Fibroblast of lung (primary cell): Measurements from ENCODE around the gene KLHL29. TPM values are rescaled to one million over a fixed set of nuclear protein-coding genes. Genes with fewer than 3 reads are reported as not detected.

Experiments
- DNase-seq, 2 donors: peaks; one replicate each; pipeline versions ENCODE4 v3.0.0 to v3.0.0-alpha.2; 2010; ENCODE audit warnings: low read depth in 2 of 2
- H2AFZ ChIP-seq: 2 replicates; pipeline ENCODE4 v1.5.1; 2012; ENCODE audit warnings: low read length, control low read depth, inconsistent platforms
- H3K27ac ChIP-seq: 2 replicates; pipeline ENCODE4 v1.5.1; 2011; ENCODE audit warnings: low read length, control low read depth; ENCODE audit not compliant: insufficient read depth
- H3K27me3 ChIP-seq: 2 replicates; pipeline ENCODE4 v1.5.1; 2011; ENCODE audit warnings: mild to moderate bottlenecking, low read length; ENCODE audit not compliant: control insufficient read depth, insufficient read depth
- H3K36me3 ChIP-seq: 2 replicates; pipeline ENCODE4 v1.5.1; 2011; ENCODE audit warnings: low read length; ENCODE audit not compliant: control insufficient read depth, insufficient read depth
- H3K4me1 ChIP-seq: 2 replicates; pipeline ENCODE4 v1.5.1; 2011; ENCODE audit warnings: low read length; ENCODE audit not compliant: control insufficient read depth, insufficient read depth; ENCODE audit errors: extremely low read depth
- H3K4me2 ChIP-seq: 2 replicates; pipeline ENCODE4 v1.5.1; 2011; ENCODE audit warnings: low read length, control low read depth; ENCODE audit not compliant: insufficient read depth; ENCODE audit errors: extremely low read depth
- H3K4me3 ChIP-seq, 4 experiments: fragments of 200-600 bp in 1 of 4; sonication (generic) in 1 of 4; replicated peaks in 1 of 4; 2 replicates each; pipeline ENCODE4 v1.5.1; 2011 to 2016; ENCODE audit warnings: low read length in 4 of 4, low read depth in 3 of 4, mild to moderate bottlenecking in 3 of 4, control low read depth in 2 of 4, inconsistent platforms in 1 of 4, mixed read lengths in 1 of 4; ENCODE audit not compliant: insufficient read depth in 1 of 4; ENCODE audit errors: control extremely low read depth in 1 of 4
- H3K79me2 ChIP-seq: 2 replicates; pipeline ENCODE4 v1.5.1; 2012; ENCODE audit warnings: mild to moderate bottlenecking, low read length, inconsistent platforms; ENCODE audit not compliant: control insufficient read depth, insufficient read depth
- H3K9ac ChIP-seq: 2 replicates; pipeline ENCODE4 v1.5.1; 2011; ENCODE audit warnings: mild to moderate bottlenecking, low read length, control low read depth; ENCODE audit not compliant: insufficient read depth
- H3K9me3 ChIP-seq: 2 replicates; pipeline ENCODE4 v1.5.1; 2012; ENCODE audit warnings: low read depth, low read length; ENCODE audit not compliant: control insufficient read depth, insufficient read depth
- H4K20me1 ChIP-seq: 2 replicates; pipeline ENCODE4 v1.5.1; 2011; ENCODE audit warnings: low read length; ENCODE audit not compliant: control insufficient read depth, insufficient read depth; ENCODE audit errors: extremely low read depth
- EZH2 ChIP-seq: IDR thresholded peaks from 2 replicates; pipeline ENCODE4 v1.5.1; 2012; ENCODE audit warnings: low read length, control low read depth, mild to moderate bottlenecking; ENCODE audit errors: missing control alignments
- polyA plus RNA-seq, 2 donors: library from polyadenylated mRNA; depleted of rRNA in 1 of 2; stranded (reverse) in 1 of 2; unstranded in 1 of 2; fragments of >200 nt; gene quantifications; 2 replicates each; pipeline ENCODE4 v1.2.1, GENCODE V29; 2011 to 2012; ENCODE audit warnings: missing spikeins in 1 of 2
- total RNA-seq: library from RNA; depleted of rRNA; stranded (reverse); fragments of >200 nt; gene quantifications from 2 replicates; pipeline ENCODE4 v1.2.1, GENCODE V29; 2014
- TF ChIP-seq, protein P1 (sequence below), 2 donors: IDR thresholded peaks in 1 of 2; conservative IDR thresholded peaks in 1 of 2; 1 replicate in 1 of 2; 2 replicates in 1 of 2; pipeline ENCODE4 v1.5.1; 2011 to 2012; ENCODE audit warnings: low read length in 2 of 2, control low read depth in 1 of 2, inconsistent platforms in 1 of 2, low read depth in 1 of 2, mild to moderate bottlenecking in 1 of 2

Gene KLHL29
- total and polyA plus RNA-seq, 2 donors (not counting 1 experiment from before 2014, with no cell fraction given), result 7.1 to 7.9 TPM

DNA sequence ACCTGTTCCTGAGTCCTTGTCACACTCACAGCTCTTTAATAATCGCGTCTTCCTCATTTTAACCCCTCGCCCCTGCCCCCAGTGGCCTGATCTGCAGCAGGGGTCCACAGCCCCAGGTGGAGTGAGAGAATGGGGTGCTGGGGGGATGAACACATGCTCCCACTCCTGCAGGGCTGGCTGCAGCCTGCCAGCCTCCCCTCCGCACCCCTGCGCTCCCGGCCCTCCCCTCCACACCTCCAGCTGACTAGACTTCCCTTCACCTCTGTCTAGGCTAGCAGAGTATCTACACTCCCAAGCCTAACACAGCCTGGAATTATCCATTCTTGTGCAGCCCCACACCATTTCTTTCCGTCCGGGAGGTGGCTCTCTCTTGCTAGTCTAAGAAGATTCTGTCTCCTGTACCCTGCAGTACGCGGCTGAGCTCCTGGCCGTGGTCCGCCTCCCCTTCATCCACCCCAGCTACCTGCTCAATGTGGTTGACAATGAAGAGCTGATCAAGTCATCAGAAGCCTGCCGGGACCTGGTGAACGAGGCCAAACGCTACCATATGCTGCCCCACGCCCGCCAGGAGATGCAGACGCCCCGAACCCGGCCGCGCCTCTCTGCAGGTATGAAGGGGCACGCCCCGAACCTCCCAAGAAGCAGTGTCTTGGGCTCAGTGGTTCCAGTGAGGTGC, 310.4 kb downstream of the KLHL29 start:
- no peak overlapping the region for H3K9ac ChIP-seq
- no peak overlapping the region for H3K4me2 ChIP-seq
- peaks cover 16% of the 10 kb centered on the region for H3K4me1 ChIP-seq
- H3K4me3 ChIP-seq, result no peak overlapping the region
- DNase-seq, result no peak
- H2AFZ ChIP-seq, result no peak overlapping the region
- no peaks in the 10 kb centered on the region for H4K20me1 ChIP-seq
- H3K27me3 ChIP-seq, result no peaks in the 10 kb centered on the region
- no peak for TF ChIP-seq EZH2
- TF ChIP-seq, protein P1, sequence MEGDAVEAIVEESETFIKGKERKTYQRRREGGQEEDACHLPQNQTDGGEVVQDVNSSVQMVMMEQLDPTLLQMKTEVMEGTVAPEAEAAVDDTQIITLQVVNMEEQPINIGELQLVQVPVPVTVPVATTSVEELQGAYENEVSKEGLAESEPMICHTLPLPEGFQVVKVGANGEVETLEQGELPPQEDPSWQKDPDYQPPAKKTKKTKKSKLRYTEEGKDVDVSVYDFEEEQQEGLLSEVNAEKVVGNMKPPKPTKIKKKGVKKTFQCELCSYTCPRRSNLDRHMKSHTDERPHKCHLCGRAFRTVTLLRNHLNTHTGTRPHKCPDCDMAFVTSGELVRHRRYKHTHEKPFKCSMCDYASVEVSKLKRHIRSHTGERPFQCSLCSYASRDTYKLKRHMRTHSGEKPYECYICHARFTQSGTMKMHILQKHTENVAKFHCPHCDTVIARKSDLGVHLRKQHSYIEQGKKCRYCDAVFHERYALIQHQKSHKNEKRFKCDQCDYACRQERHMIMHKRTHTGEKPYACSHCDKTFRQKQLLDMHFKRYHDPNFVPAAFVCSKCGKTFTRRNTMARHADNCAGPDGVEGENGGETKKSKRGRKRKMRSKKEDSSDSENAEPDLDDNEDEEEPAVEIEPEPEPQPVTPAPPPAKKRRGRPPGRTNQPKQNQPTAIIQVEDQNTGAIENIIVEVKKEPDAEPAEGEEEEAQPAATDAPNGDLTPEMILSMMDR (conservative IDR thresholded peaks at IDR 0.05 in 1 of 2, IDR thresholded peaks at IDR 0.05 in 1 of 2; ENCODE audit: low read depth in 1 of 2, low read length in 2 of 2), result no peak
- no peaks in the 10 kb centered on the region for H3K9me3 ChIP-seq
- no peak overlapping the region for H3K27ac ChIP-seq
- peaks cover 3% of the 10 kb centered on the region for H3K36me3 ChIP-seq
- H3K79me2 ChIP-seq, result no peaks in the 10 kb centered on the region

DNA sequence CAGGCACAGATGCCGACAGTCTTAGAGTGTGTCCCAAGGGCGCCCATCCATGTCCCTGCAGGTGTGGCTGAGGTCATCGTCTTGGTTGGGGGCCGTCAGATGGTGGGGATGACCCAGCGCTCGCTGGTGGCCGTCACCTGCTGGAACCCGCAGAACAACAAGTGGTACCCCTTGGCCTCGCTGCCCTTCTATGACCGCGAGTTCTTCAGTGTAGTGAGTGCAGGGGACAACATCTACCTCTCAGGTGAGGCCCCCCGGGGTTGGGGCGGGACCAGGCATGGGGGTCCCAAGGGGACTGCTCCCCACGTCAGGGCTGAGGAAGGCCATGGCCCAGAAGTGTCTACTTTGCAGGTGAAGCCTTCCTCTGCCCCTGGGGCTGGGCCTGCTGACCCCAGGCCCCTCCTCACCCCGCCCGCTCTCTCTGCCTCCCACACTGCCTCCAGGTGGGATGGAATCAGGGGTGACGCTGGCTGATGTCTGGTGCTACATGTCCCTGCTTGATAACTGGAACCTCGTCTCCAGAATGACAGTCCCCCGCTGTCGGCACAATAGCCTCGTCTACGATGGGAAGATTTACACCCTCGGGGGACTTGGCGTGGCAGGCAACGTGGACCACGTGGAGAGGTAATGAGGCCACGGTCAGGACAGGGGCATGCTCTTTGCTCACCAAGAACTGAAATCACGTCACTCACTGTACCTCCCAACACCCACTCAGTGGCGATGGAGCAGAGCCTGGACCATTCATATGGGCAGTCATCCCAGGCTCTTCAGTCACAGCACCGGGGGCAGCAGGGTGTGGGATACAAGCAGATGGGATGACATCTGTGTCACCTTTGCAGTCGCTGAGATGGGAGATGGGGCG, 311.1 kb downstream of the KLHL29 start:
- Histone ChIP-seq H3K27me3 (no peaks in the 10 kb centered on the region), H3K9me3 (no peaks in the 10 kb centered on the region), H3K9ac (no peak overlapping the region), H3K27ac (no peak overlapping the region), H3K79me2 (no peaks in the 10 kb centered on the region), H3K36me3 (peaks cover 3% of the 10 kb centered on the region), H2AFZ (no peak overlapping the region), H3K4me3 (no peak overlapping the region), H3K4me1 (peaks cover 16% of the 10 kb centered on the region), H4K20me1 (no peaks in the 10 kb centered on the region), H3K4me2 (no peak overlapping the region)
- no peak for DNase-seq
- TF ChIP-seq, protein P1 (conservative IDR thresholded peaks at IDR 0.05 in 1 of 2, IDR thresholded peaks at IDR 0.05 in 1 of 2; ENCODE audit: low read depth in 1 of 2, low read length in 2 of 2), result no peak

DNA sequence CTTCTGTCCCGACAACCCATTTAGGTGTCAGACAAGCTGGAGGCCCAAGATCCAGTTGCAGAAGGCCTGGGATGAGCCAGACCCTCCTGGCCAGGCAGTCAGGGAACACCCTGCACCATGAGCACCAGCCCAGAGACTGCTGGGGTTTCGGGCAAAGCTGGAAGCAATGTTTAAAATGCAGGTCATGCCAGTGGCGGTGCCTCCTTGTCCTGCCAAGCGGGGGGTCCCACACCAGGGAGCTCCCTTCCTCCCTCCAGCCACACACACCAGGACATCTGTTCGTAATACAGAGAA, 311.7 kb downstream of the KLHL29 start:
- H3K4me2 ChIP-seq, result no peak overlapping the region
- H3K9me3 ChIP-seq, result no peaks in the 10 kb centered on the region
- H3K79me2 ChIP-seq, result no peaks in the 10 kb centered on the region
- DNase-seq, result no peak
- H2AFZ ChIP-seq, result no peak overlapping the region
- H3K4me3 ChIP-seq, result no peak overlapping the region
- no peak overlapping the region for H3K27ac ChIP-seq
- H3K4me1 ChIP-seq, result peaks cover 16% of the 10 kb centered on the region
- no peaks in the 10 kb centered on the region for H4K20me1 ChIP-seq
- TF ChIP-seq, protein P1 (conservative IDR thresholded peaks at IDR 0.05 in 1 of 2, IDR thresholded peaks at IDR 0.05 in 1 of 2; ENCODE audit: low read depth in 1 of 2, low read length in 2 of 2), result no peak
- no peak for TF ChIP-seq EZH2
- H3K27me3 ChIP-seq, result no peaks in the 10 kb centered on the region
- no peak overlapping the region for H3K9ac ChIP-seq
- peaks cover 3% of the 10 kb centered on the region for H3K36me3 ChIP-seq
